Measurements from ENCODE around the gene SREBF2. TPM values are rescaled to one million over a fixed set of nuclear protein-coding genes. Genes with fewer than 3 reads are reported as not detected.

The SREBF2 gene
- total and polyA plus RNA-seq, 9 of the 15 experiments (the other 6 are each of a cell fraction or from before 2014, with no cell fraction given), result 1.1 to 84.2 (median 26.9) TPM

- peak in 1 of 3 experiments; percentile 51; a peak in 1 of 6 replicates for TF ChIP-seq ZBTB11 (CRISPR knock-in tag; IDR thresholded peaks at IDR 0.05)
- peak; percentile 13; the same call in 1 of the 2 replicates for TF ChIP-seq SP1 (CRISPR knock-in tag; IDR thresholded peaks at IDR 0.05)
- TF ChIP-seq SMAD4 (CRISPR knock-in tag; conservative IDR thresholded peaks at IDR 0.05), result no peak
- TF ChIP-seq ZNF224 (CRISPR knock-in tag; IDR thresholded peaks at IDR 0.05), result no peak
- TF ChIP-seq NRF1 (conservative IDR thresholded peaks at IDR 0.05 in 1 of 2, IDR thresholded peaks at IDR 0.05 in 1 of 2), result peak; percentile 49 to 65
- no peak for TF ChIP-seq ETV6 (IDR thresholded peaks at IDR 0.05; ENCODE audit: borderline replicate concordance in 1 of 2, low read depth in 2 of 2, low read length in 1 of 2)
- no peak for TF ChIP-seq ETV6 (CRISPR knock-in tag; IDR thresholded peaks at IDR 0.05; ENCODE audit: borderline replicate concordance)
- TF ChIP-seq E2F8 (IDR thresholded peaks at IDR 0.05; ENCODE audit: low read depth, partially characterized antibody), result peak; percentile 34
- 0 out of 2 replicates have a peak, but pooled peaks have one; percentile 58 for TF ChIP-seq MBD2 (IDR thresholded peaks at IDR 0.05; ENCODE audit: borderline replicate concordance, low read depth)
- TF ChIP-seq KDM5B (IDR thresholded peaks at IDR 0.05; ENCODE audit: insufficient replicate concordance, low read depth, low read length), result peak; percentile 79
- TF ChIP-seq MCM2 (IDR thresholded peaks at IDR 0.05; ENCODE audit: low read depth), result no peak
- TF ChIP-seq, protein P1, sequence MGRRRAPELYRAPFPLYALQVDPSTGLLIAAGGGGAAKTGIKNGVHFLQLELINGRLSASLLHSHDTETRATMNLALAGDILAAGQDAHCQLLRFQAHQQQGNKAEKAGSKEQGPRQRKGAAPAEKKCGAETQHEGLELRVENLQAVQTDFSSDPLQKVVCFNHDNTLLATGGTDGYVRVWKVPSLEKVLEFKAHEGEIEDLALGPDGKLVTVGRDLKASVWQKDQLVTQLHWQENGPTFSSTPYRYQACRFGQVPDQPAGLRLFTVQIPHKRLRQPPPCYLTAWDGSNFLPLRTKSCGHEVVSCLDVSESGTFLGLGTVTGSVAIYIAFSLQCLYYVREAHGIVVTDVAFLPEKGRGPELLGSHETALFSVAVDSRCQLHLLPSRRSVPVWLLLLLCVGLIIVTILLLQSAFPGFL (CRISPR knock-in tag; IDR thresholded peaks at IDR 0.05), result no peak
- TF ChIP-seq ZNF76 (CRISPR knock-in tag; IDR thresholded peaks at IDR 0.05; ENCODE audit: borderline replicate concordance), result no peak
- peak; percentile 61 for TF ChIP-seq POLR2H (tag; IDR thresholded peaks at IDR 0.05; ENCODE audit: low read depth)
Measured at GRCh38 chr22:41800348-41801146, 32.4 kb upstream of the SREBF2 start, which contains the start of gene CCDC134 (continued).
